GM21528 (cell line): ENCODE data around the gene TBATA.

Source experiments
- ATAC-seq: cut with Tn5 transposase; IDR thresholded peaks from one replicate; pipeline ENCODE4 v1.9.1; 2021; ENCODE audit warnings: mild to moderate bottlenecking, moderate library complexity; ENCODE audit not compliant: unreplicated experiment, low FRiP score

The TBATA gene

DNA sequence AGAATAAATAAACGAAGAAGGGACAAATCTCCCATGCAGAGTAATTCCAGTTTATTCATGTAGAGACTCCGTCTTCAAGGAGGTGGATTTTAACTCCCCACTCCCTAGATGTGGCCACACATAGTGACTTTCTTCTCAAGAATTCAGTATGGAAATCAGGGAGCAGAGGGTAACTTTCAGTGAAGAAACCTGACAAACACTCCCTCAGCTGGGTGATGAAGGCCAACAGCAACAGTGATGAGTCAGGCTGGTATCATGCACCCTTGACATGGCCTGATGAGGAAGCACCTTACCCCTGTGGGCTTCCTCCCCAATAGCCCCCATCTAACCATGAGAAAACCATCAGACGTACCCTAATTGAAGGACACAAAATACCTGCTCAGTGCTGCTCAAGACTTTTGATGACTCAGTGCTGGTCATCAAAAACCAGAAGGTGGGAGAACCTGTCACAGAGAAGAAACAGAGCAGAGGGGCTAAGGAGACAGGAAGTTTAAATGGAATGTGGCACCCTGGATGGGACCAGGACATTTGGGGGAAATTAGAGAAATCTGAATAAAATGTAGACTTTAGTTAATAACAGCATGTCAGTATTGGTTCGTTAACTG, 62.3 kb downstream of the TBATA start:
- ATAC-seq: no peak
